Measurements from ENCODE around the gene FAM135A.

- TF ChIP-seq EZH2 (IDR thresholded peaks at IDR 0.05) (no peak), POLR2AphosphoS5 (IDR thresholded peaks at IDR 0.05; ENCODE audit: borderline replicate concordance, low read depth, low read length) (no peak), FOXP2 (optimal IDR thresholded peaks at IDR 0.05; ENCODE audit: control extremely low read depth, extremely low read length, insufficient read depth) (no peak)
These were observed 36.7 kb upstream of the FAM135A start for GRCh38 chr6:70376628-70377027.

Data from SK-N-MC (cell line).